Measurements from ENCODE around the gene DXO. TPM values are rescaled to one million over a fixed set of nuclear protein-coding genes. Genes with fewer than 3 reads are reported as not detected.
"Not testable (repeated sequence)": the region's sequence is repeated elsewhere in the genome, so short reads cannot be mapped to it uniquely, and the experiment has no call there.

Gene DXO
- total RNA-seq, 5 donors from 2014 or later (not counting 1 experiment from before 2014, with no cell fraction given), result 30.2 to 53.2 (median 35.4) TPM

DNA sequence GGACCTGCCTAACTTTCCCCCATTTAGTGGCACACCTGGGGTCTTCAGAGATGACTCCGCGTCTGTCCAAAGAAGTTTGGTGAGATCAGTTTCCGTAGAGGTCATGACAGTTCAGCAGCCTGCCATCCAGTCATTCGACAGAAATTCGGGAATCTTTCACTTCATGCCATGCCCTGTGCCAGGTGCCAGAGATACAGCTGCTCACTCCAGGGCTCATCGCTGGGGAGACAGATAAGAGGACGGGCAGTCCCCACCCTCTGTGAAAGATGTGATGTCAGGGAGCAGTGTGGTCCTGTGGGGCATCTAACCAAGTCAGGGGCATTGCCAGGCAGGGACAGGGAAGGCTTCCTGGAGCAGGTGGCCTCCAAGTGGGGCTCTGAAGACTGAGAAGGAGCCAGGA is 31.4 kb upstream of the DXO start:
- not testable (repeated sequence) for H3K4me1 Mint-ChIP-seq

DNA sequence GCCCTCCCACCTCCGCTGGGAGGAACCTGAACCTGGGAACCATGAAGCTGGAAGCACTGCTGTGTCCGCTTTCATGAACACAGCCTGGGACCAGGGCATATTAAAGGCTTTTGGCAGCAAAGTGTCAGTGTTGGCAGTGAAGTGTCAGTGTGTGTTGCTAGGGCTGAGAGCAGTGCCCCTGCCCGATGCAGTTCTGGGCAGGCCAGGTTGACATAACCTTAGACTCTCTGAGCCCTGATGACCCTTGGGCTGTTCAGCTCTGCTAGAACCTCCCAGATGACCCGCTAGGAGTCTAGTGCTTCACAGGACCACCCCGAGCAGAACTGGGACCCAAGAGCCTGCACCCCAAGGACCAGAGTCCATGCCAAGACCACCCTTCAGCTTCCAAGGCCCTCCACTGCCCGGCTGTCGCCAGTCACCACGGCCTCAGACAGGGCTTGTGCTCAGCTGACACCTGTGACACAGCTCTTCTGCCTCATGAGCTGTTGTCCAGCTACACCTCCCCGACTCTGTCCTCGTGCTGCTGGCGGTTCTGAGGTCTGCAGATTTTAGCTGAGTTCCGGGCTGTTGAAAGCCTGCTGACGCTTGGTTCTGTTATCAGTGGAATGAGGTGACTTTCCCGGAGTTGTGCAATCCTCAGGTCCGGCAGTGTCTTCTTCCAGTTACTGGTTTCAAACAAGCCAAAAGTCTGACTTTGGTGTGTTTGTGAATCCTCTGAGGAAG is 30.8 kb upstream of the DXO start:
- H3K9me3 Mint-ChIP-seq; H3K27ac Mint-ChIP-seq; H3K36me3 Mint-ChIP-seq; H3K4me3 ChIP-seq (ENCODE audit: control insufficient read depth in 1 of 2, extremely low read depth in 1 of 2, low read length in 1 of 2); DNase-seq; H3K27me3 Mint-ChIP-seq; H3K27ac ChIP-seq (ENCODE audit: low read length); H3K4me1 Mint-ChIP-seq; H3K27me3 ChIP-seq (replicated peaks in 1 of 2; ENCODE audit: control insufficient read depth in 2 of 2, extremely low read depth in 1 of 2, insufficient read depth in 2 of 2, low read length in 1 of 2); ATAC-seq (replicated peaks in 1 of 4); H3K4me3 Mint-ChIP-seq; H3K9me3 ChIP-seq; CTCF ChIA-PET; H3K36me3 ChIP-seq (ENCODE audit: control insufficient read depth in 2 of 2, extremely low read depth in 1 of 2, insufficient read depth in 1 of 2, low read length in 1 of 2); POLR2A ChIA-PET: not testable (repeated sequence)
- whole genome bisulfite sequencing (ENCODE audit: insufficient coverage), result no CpG with 5 or more reads among the region's 15 CpGs
- peaks cover 0 to 11% of the 10 kb centered on the region in 2 experiments for H3K4me1 ChIP-seq (ENCODE audit: control insufficient read depth in 1 of 2, extremely low read depth in 1 of 2, insufficient read depth in 2 of 2, low read length in 2 of 2)

More for the DNA sequence above, 31.4 kb upstream of the DXO start:
- H3K9me3 ChIP-seq; CTCF ChIA-PET; H3K27ac ChIP-seq (ENCODE audit: low read length); POLR2A ChIA-PET; H3K36me3 ChIP-seq (ENCODE audit: control insufficient read depth in 2 of 2, extremely low read depth in 1 of 2, insufficient read depth in 1 of 2, low read length in 1 of 2); H3K4me3 Mint-ChIP-seq; H3K27me3 ChIP-seq (replicated peaks in 1 of 2; ENCODE audit: control insufficient read depth in 2 of 2, extremely low read depth in 1 of 2, insufficient read depth in 2 of 2, low read length in 1 of 2); H3K36me3 Mint-ChIP-seq; H3K27me3 Mint-ChIP-seq; H3K27ac Mint-ChIP-seq; H3K9me3 Mint-ChIP-seq; DNase-seq; ATAC-seq (replicated peaks in 1 of 4); H3K4me3 ChIP-seq (ENCODE audit: control insufficient read depth in 1 of 2, extremely low read depth in 1 of 2, low read length in 1 of 2): not testable (repeated sequence)
- peaks cover 0 to 11% of the 10 kb centered on the region in 2 experiments for H3K4me1 ChIP-seq (ENCODE audit: control insufficient read depth in 1 of 2, extremely low read depth in 1 of 2, insufficient read depth in 2 of 2, low read length in 2 of 2)
- WGBS (ENCODE audit: insufficient coverage), result no CpG with 5 or more reads among the region's 7 CpGs

DNA sequence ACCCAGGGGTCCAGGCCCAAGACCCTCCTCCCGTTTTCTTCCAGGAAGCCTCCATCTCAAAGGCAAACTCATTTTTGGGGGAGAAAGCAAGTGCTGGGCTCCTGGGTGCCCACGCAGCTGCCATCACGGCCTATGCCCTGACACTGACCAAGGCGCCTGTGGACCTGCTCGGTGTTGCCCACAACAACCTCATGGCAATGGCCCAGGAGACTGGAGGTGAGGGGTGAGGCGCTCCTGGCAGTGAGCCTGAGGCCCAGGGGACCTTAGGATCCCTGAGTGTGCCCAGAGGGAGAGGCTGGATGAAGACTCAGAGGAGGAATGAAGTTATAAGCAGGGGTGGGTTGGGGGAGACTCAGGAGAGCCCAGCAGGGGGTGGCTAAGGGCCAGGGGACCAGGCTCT is 24.4 kb upstream of the DXO start:
- H3K4me1 Mint-ChIP-seq; H3K4me3 ChIP-seq (ENCODE audit: control insufficient read depth in 1 of 2, extremely low read depth in 1 of 2, low read length in 1 of 2): not testable (repeated sequence)

DNA sequence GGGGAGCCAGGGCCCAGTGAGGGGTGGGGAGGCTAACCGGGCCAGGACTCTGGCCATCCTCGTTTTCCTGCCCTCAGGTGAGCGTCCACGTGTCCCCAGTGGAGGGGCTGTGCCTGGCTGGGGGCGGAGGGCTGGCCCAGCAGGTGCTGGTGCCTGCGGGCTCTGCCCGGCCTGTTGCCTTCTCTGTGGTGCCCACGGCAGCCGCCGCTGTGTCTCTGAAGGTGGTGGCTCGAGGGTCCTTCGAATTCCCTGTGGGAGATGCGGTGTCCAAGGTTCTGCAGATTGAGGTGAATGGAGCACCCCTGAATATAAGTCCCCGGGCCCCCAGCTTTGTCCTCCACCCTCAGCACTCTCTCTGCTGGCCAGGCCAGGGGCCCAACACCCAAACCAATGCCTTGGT is 22.5 kb upstream of the DXO start:
- DNase-seq; CTCF ChIA-PET; H3K4me3 Mint-ChIP-seq; H3K27ac ChIP-seq (ENCODE audit: low read length); H3K9me3 ChIP-seq; H3K27ac Mint-ChIP-seq; H3K27me3 Mint-ChIP-seq; H3K36me3 Mint-ChIP-seq; POLR2A ChIA-PET; H3K4me1 Mint-ChIP-seq; H3K9me3 Mint-ChIP-seq; H3K36me3 ChIP-seq (ENCODE audit: control insufficient read depth in 2 of 2, extremely low read depth in 1 of 2, insufficient read depth in 1 of 2, low read length in 1 of 2); H3K4me3 ChIP-seq (ENCODE audit: control insufficient read depth in 1 of 2, extremely low read depth in 1 of 2, low read length in 1 of 2); H3K27me3 ChIP-seq (replicated peaks in 1 of 2; ENCODE audit: control insufficient read depth in 2 of 2, extremely low read depth in 1 of 2, insufficient read depth in 2 of 2, low read length in 1 of 2); ATAC-seq (replicated peaks in 1 of 4); H3K4me1 ChIP-seq (ENCODE audit: control insufficient read depth in 1 of 2, extremely low read depth in 1 of 2, insufficient read depth in 2 of 2, low read length in 2 of 2): not testable (repeated sequence)
- no CpG with 5 or more reads among the region's 14 CpGs for WGBS (ENCODE audit: insufficient coverage)

More for the DNA sequence above, 24.4 kb upstream of the DXO start:
- H3K36me3 Mint-ChIP-seq; H3K36me3 ChIP-seq (ENCODE audit: control insufficient read depth in 2 of 2, extremely low read depth in 1 of 2, insufficient read depth in 1 of 2, low read length in 1 of 2); H3K9me3 ChIP-seq; H3K9me3 Mint-ChIP-seq; ATAC-seq (replicated peaks in 1 of 4); H3K4me1 ChIP-seq (ENCODE audit: control insufficient read depth in 1 of 2, extremely low read depth in 1 of 2, insufficient read depth in 2 of 2, low read length in 2 of 2); H3K27me3 Mint-ChIP-seq; H3K27me3 ChIP-seq (replicated peaks in 1 of 2; ENCODE audit: control insufficient read depth in 2 of 2, extremely low read depth in 1 of 2, insufficient read depth in 2 of 2, low read length in 1 of 2); POLR2A ChIA-PET; H3K27ac Mint-ChIP-seq; CTCF ChIA-PET; DNase-seq; H3K4me3 Mint-ChIP-seq; H3K27ac ChIP-seq (ENCODE audit: low read length): not testable (repeated sequence)
- WGBS (ENCODE audit: insufficient coverage), result 70% methylated on average over 2 of the region's 6 CpGs

DNA sequence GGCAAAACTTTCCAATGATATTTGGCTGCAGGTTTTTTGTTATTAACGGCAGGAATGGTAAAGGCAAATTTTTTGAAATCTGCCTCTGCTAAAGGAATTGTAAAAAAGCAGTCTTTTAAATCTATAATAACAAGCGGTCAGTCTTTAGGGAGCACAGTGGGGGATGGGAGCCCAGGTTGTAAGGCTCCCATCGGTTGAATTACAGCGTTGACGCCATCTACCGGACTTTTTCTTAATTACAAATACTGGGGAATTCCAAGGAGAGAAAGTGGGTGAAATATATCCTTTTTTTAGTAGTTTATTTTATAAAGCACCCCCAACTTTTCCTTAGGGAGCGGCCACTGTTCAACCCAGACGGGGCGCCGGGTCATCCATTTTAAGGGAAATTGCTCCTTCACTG is 17.4 kb upstream of the DXO start:
- DNase-seq; H3K36me3 ChIP-seq (ENCODE audit: control insufficient read depth in 2 of 2, extremely low read depth in 1 of 2, insufficient read depth in 1 of 2, low read length in 1 of 2); H3K4me3 ChIP-seq (ENCODE audit: control insufficient read depth in 1 of 2, extremely low read depth in 1 of 2, low read length in 1 of 2); H3K4me1 Mint-ChIP-seq; CTCF ChIA-PET; H3K27ac ChIP-seq (ENCODE audit: low read length); H3K36me3 Mint-ChIP-seq; H3K9me3 ChIP-seq; ATAC-seq (replicated peaks in 1 of 4); H3K27ac Mint-ChIP-seq; H3K27me3 Mint-ChIP-seq; POLR2A ChIA-PET; H3K27me3 ChIP-seq (replicated peaks in 1 of 2; ENCODE audit: control insufficient read depth in 2 of 2, extremely low read depth in 1 of 2, insufficient read depth in 2 of 2, low read length in 1 of 2); H3K4me1 ChIP-seq (ENCODE audit: control insufficient read depth in 1 of 2, extremely low read depth in 1 of 2, insufficient read depth in 2 of 2, low read length in 2 of 2); H3K9me3 Mint-ChIP-seq; H3K4me3 Mint-ChIP-seq: not testable (repeated sequence)
- WGBS (ENCODE audit: insufficient coverage), result no CpG with 5 or more reads among the region's 10 CpGs

DNA sequence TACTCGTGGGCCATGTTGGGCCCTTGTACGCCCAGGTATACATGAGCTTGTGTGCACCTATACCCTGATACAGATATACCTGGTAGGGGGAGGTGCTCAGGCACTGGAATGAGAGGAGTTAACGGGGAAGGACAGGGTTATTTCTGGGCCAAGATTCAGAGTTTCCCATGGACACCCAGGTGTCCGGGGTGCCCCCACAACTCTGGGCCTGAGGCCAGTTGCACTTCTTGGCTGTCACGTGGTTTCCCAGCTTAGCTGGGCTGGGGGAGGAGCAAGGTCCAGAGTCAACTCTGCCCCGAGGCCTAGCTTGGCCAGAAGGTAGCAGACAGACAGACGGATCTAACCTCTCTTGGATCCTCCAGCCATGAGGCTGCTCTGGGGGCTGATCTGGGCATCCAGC is 9.8 kb upstream of the DXO start, which contains the start of gene C4A:
Gene C4A, plus strand, starts transcription at position 314 of the 400 bp plus-strand sequence. Its CDS starts 51 bp downstream, at position 365.
- not testable (repeated sequence) for H3K27ac ChIP-seq (ENCODE audit: low read length); H3K9me3 Mint-ChIP-seq
- no CpG with 5 or more reads among the region's 7 CpGs for WGBS (ENCODE audit: insufficient coverage)

DNA sequence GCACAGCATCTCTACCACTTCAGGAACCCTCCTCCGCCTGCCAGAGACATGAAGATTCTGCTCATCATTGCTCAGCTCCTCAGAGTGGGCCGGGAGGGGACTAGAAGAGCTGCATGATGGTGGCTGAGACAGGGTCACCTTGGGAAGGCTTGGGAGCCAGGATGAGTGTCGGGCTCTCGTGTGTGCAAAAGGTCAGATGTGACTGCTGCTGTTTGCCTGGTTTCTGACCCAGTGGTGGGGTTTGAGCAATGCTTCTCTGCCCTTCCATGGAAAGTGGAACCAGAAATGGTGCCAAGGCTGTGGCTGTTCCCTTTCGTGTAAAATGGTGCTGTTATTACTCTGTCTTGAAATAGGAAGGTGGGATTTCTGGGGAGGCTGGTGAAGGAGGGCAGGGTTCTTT is 9.1 kb upstream of the DXO start:
- H3K27ac ChIP-seq (ENCODE audit: low read length); H3K4me3 ChIP-seq (ENCODE audit: control insufficient read depth in 1 of 2, extremely low read depth in 1 of 2, low read length in 1 of 2); H3K36me3 ChIP-seq (ENCODE audit: control insufficient read depth in 2 of 2, extremely low read depth in 1 of 2, insufficient read depth in 1 of 2, low read length in 1 of 2); POLR2A ChIA-PET; ATAC-seq (replicated peaks in 1 of 4); DNase-seq; H3K27me3 Mint-ChIP-seq; H3K27me3 ChIP-seq (replicated peaks in 1 of 2; ENCODE audit: control insufficient read depth in 2 of 2, extremely low read depth in 1 of 2, insufficient read depth in 2 of 2, low read length in 1 of 2); H3K9me3 ChIP-seq; H3K36me3 Mint-ChIP-seq; CTCF ChIA-PET; H3K4me3 Mint-ChIP-seq; H3K27ac Mint-ChIP-seq; H3K9me3 Mint-ChIP-seq: not testable (repeated sequence)
- H3K4me1 Mint-ChIP-seq, result peaks cover 13 to 16% (median 14%) of the 10 kb centered on the region in 3 donors
- peaks cover 13 to 20% of the 10 kb centered on the region in 2 experiments for H3K4me1 ChIP-seq (ENCODE audit: control insufficient read depth in 1 of 2, extremely low read depth in 1 of 2, insufficient read depth in 2 of 2, low read length in 2 of 2)
- WGBS (ENCODE audit: insufficient coverage), result no CpG with 5 or more reads among the region's 5 CpGs

More for the DNA sequence above, 9.8 kb upstream of the DXO start, which contains the start of gene C4A:
- H3K36me3 Mint-ChIP-seq; CTCF ChIA-PET; ATAC-seq (replicated peaks in 1 of 4); H3K27ac Mint-ChIP-seq; H3K36me3 ChIP-seq (ENCODE audit: control insufficient read depth in 2 of 2, extremely low read depth in 1 of 2, insufficient read depth in 1 of 2, low read length in 1 of 2); DNase-seq; H3K9me3 ChIP-seq; H3K4me3 Mint-ChIP-seq; H3K27me3 ChIP-seq (replicated peaks in 1 of 2; ENCODE audit: control insufficient read depth in 2 of 2, extremely low read depth in 1 of 2, insufficient read depth in 2 of 2, low read length in 1 of 2); H3K4me3 ChIP-seq (ENCODE audit: control insufficient read depth in 1 of 2, extremely low read depth in 1 of 2, low read length in 1 of 2); POLR2A ChIA-PET; H3K27me3 Mint-ChIP-seq: not testable (repeated sequence)
- peaks cover 13 to 20% of the 10 kb centered on the region in 2 experiments for H3K4me1 ChIP-seq (ENCODE audit: control insufficient read depth in 1 of 2, extremely low read depth in 1 of 2, insufficient read depth in 2 of 2, low read length in 2 of 2)
- peaks cover 13 to 16% (median 14%) of the 10 kb centered on the region in 3 donors for H3K4me1 Mint-ChIP-seq
